Heart left ventricle (tissue), 16 donors: ENCODE results near the gene MGST2. TPM values are rescaled to one million over a fixed set of nuclear protein-coding genes. Genes with fewer than 3 reads are reported as not detected.
A peak's percentile ranks its signal among the peaks of the same experiment; 100 is the strongest.
"Not testable (repeated sequence)": the region's sequence is repeated elsewhere in the genome, so short reads cannot be mapped to it uniquely, and the experiment has no call there.

Experiments used
- ATAC-seq, 4 donors: fragments of 200-7000 bp; cut with Tn5 transposase; one replicate each; pipeline ENCODE4 v1.9.1; 2020 to 2022; ENCODE audit warnings: moderate library complexity in 4 of 4, mild to moderate bottlenecking in 3 of 4, moderate number of reproducible peaks in 1 of 4
- DNase-seq, 5 donors: peaks; one replicate each; pipeline ENCODE4 v3.0.0-alpha.2; 2020
- H3K27ac ChIP-seq, 12 donors: fragments of 200-600 bp; sonication (generic) in 4 of 12; one replicate each; pipeline versions ENCODE4 v1.5.0 to v1.8.0; 2016 to 2022; ENCODE audit warnings: mild to moderate bottlenecking in 2 of 12
- H3K27me3 ChIP-seq, 9 donors: fragments of 200-600 bp; sonication (generic) in 2 of 9; one replicate each; pipeline versions ENCODE4 v1.5.1 to v1.8.0; 2016 to 2022; ENCODE audit warnings: mild to moderate bottlenecking in 3 of 9
- H3K36me3 ChIP-seq, 9 donors: fragments of 200-600 bp; sonication (generic) in 2 of 9; one replicate each; pipeline versions ENCODE4 v1.5.0 to v1.8.0; 2018 to 2022; ENCODE audit warnings: mild to moderate bottlenecking in 2 of 9
- H3K4me1 ChIP-seq, 12 donors: fragments of 200-600 bp; sonication (generic) in 4 of 12; one replicate each; pipeline versions ENCODE4 v1.5.0 to v1.8.0; 2016 to 2022; ENCODE audit warnings: mild to moderate bottlenecking in 3 of 12
- H3K4me3 ChIP-seq, 12 donors: fragments of 200-600 bp; sonication (generic) in 4 of 12; one replicate each; pipeline versions ENCODE4 v1.5.0 to v1.8.0; 2017 to 2022; ENCODE audit warnings: mild to moderate bottlenecking in 9 of 12, moderate library complexity in 4 of 12
- H3K9me3 ChIP-seq, 12 donors: fragments of 200-600 bp; sonication (generic) in 4 of 12; one replicate each; pipeline versions ENCODE4 v1.5.0 to v1.8.0; 2016 to 2022; ENCODE audit warnings: mild to moderate bottlenecking in 1 of 12
- CTCF ChIP-seq, 12 donors: fragments of 200-600 bp; sonication (generic) in 4 of 12; IDR thresholded peaks; one replicate each; pipeline versions ENCODE4 v1.5.0 to v1.8.0; 2018 to 2022; ENCODE audit warnings: antibody characterized with exemption in 12 of 12, mild to moderate bottlenecking in 5 of 12
- POLR2A ChIP-seq, 2 donors: fragments of 450-650 bp; IDR thresholded peaks; one replicate each; pipeline ENCODE4 v1.6.1; 2017; ENCODE audit warnings: antibody characterized with exemption in 2 of 2, mild to moderate bottlenecking in 2 of 2, moderate library complexity in 2 of 2
- WGBS, 4 donors: extraction: QIAGEN DNeasy Blood & Tissue Kit in 2 of 4; methylation state at CpG; one replicate each; pipeline versions ENCODE4 v1.1.5 to v1.1.7; 2013 to 2018; 5-methylcytosine and 5-hydroxymethylcytosine counted together
- intact Hi-C, 10 donors: fragments of 100-400 bp; cut with DNase I; formaldehyde crosslinking; loops; one replicate each; pipeline versions ENCODE4 v1.11.1 to v1.14.2; 2022
- polyA plus RNA-seq, 2 donors: library from polyadenylated mRNA; stranded (reverse); fragments of 200-250 nt; gene quantifications; one replicate each; pipeline ENCODE4 v1.2.3, GENCODE V29; 2013
- total RNA-seq, 9 donors: library from RNA; depleted of rRNA in 2 of 9; stranded (reverse); fragments of >200 nt in 2 of 9; fragmentation: NEBNext Ultra II Directional in 3 of 9; extraction: Animal tissue kit (Norgen Biotek cat#: 25700) in 3 of 9; gene quantifications; one replicate each; pipeline versions ENCODE4 v1.1.0 to v1.2.4, GENCODE V29; 2016 to 2023
- donor health status: ischemic (EF 13 %, LVEDD 7.1; RV severe dilation, severe dysfunction).
- donor health status: healthy with polysubstance abuse.
- donor health status: DM: no; HTN: yes; CAD: no.
- donor health status: DM: no; HTN: no; CAD: no.
- donor health status: ischemic (EF 25% LVEDD 6.9; RV normal size, moderate dysfunction).
- donor health status: ischemic (EF 25% LVEDD 5.7; RV mildly dilated, moderate dysfunction).
- donor health status: healthy.
- donor health status: DM: yes; HTN: yes; CAD: no.
- donor health status: ischemic (EF 35%, LVEDD 5.7; RV mildly dilated, moderate dysfunction).
- donor health status: nonischemic (EF 11% LVEDD 7.7; RV severe dilation, severe dysfunction).
- donor health status: DM: yes; HTN: yes; CAD: no.
- donor health status: PGD.
- donor health status: ischemic (EF 29% LVEDD 5.4; RV normal size, mild dysfunction).
- donor health status: nonischemic (EF 23%, LVEDD 6.1; RV moderate dilation, normal function).

The MGST2 gene
- total and polyA plus RNA-seq, 11 donors, result 86.6 to 209 (median 105) TPM

GRCh38 chr4:139631791-139632190 is 33.8 kb upstream of the MGST2 start:
- 93 to 100% (median 96%) methylated on average over 1 of the region's 1 CpG for WGBS, 4 donors
- intact Hi-C loops, result loop anchor here (2.0 to 10.0 kb wide), 8 partner anchors 29 to 597 kb away; no protein-coding TSS in a partner anchor

GRCh38 chr4:139632739-139633138 is 32.9 kb upstream of the MGST2 start:
- not testable (repeated sequence) for DNase-seq, H3K27me3 ChIP-seq, H3K9me3 ChIP-seq, H3K36me3 ChIP-seq, ATAC-seq, H3K4me1 ChIP-seq
- intact Hi-C loops, result loop anchor here (2.0 to 10.0 kb wide), 8 partner anchors 30 to 598 kb away; no protein-coding TSS in a partner anchor
- Histone ChIP-seq H3K27ac (peak overlapping the region in 4 of 12 donors; percentile 36 to 50 (median 48)), H3K4me3 (peak overlapping the region in 4 of 12 donors; percentile 13 to 58 (median 46))
- WGBS, 4 donors, result 85 to 90% (median 85%) methylated on average over 5 of the region's 5 CpGs

More at GRCh38 chr4:139631791-139632190, 33.8 kb upstream of the MGST2 start:
- no peak for ATAC-seq
- no peak for DNase-seq
- Histone ChIP-seq H3K9me3 (no peaks in the 10 kb centered on the region), H3K36me3 (no peaks in the 10 kb centered on the region), H3K27ac (no peak overlapping the region), H3K27me3 (no peaks in the 10 kb centered on the region), H3K4me1 (peaks cover 0 to 7% (median 0%) of the 10 kb centered on the region in 12 donors), H3K4me3 (no peak overlapping the region)
- no peak for TF ChIP-seq CTCF (IDR thresholded peaks at IDR 0.05)
- no peak for TF ChIP-seq POLR2A (IDR thresholded peaks at IDR 0.05)

GRCh38 chr4:139633195-139633594 is 32.4 kb upstream of the MGST2 start:
- TF ChIP-seq CTCF (IDR thresholded peaks at IDR 0.05) (no peak), POLR2A (IDR thresholded peaks at IDR 0.05) (no peak)
- Histone ChIP-seq H3K9me3 (peaks cover 0 to 9% (median 4%) of the 10 kb centered on the region in 12 donors), H3K27me3 (no peaks in the 10 kb centered on the region), H3K4me1 (peaks cover 0 to 7% (median 0%) of the 10 kb centered on the region in 12 donors), H3K4me3 (peak overlapping the region in 11 of 12 donors; percentile 13 to 58 (median 42)), H3K36me3 (no peaks in the 10 kb centered on the region), H3K27ac (peak overlapping the region in 9 of 12 donors; percentile 9 to 54 (median 42))
- ATAC-seq (peak; percentile 68 to 79 (median 71)), DNase-seq (peak in 2 of 5 donors; percentile 31 to 32)
- 37 to 52% (median 45%) methylated on average over 17 of the region's 17 CpGs for WGBS, 4 donors
- intact Hi-C loops, result loop anchor here (2.0 to 10.0 kb wide), 8 partner anchors 30 to 598 kb away; no protein-coding TSS in a partner anchor

- H3K4me3 ChIP-seq, result peak overlapping the region in 11 of 12 donors; percentile 13 to 58 (median 42)
- WGBS, 4 donors, result 13 to 19% (median 16%) methylated on average over 11 of the region's 11 CpGs
- no peaks in the 10 kb centered on the region for H3K36me3 ChIP-seq
- H3K9me3 ChIP-seq, result peaks cover 0 to 14% (median 8%) of the 10 kb centered on the region in 12 donors
- ATAC-seq, result peak; percentile 92 to 98 (median 95)
- no peaks in the 10 kb centered on the region for H3K27me3 ChIP-seq
- H3K27ac ChIP-seq, result peak overlapping the region in 9 of 12 donors; percentile 9 to 54 (median 42)
- H3K4me1 ChIP-seq, result peaks cover 0 to 7% (median 0%) of the 10 kb centered on the region in 12 donors
- peak; percentile 26 to 71 (median 62) for TF ChIP-seq CTCF (IDR thresholded peaks at IDR 0.05)
- no peak for TF ChIP-seq POLR2A (IDR thresholded peaks at IDR 0.05)
- intact Hi-C loops, result loop anchor here (2.0 to 10.0 kb wide), 8 partner anchors 31 to 599 kb away; no protein-coding TSS in a partner anchor
- peak in 4 of 5 donors; percentile 20 to 57 (median 32) for DNase-seq
Measured at GRCh38 chr4:139633661-139634060, 32.0 kb upstream of the MGST2 start.
